AML-193 (cell line): ENCODE data around the gene PEX10.
A peak's percentile ranks its signal among the peaks of the same experiment; 100 is the strongest.

Experiments used
- DNase-seq, 2 experiments: peaks; one replicate each; lab custom pipeline; 2025; lab: John Stamatoyannopoulos, UW

The PEX10 gene

GRCh38 chr1:2404142-2404889, 8.0 kb downstream of the PEX10 start:
- no peak for DNase-seq

DNA sequence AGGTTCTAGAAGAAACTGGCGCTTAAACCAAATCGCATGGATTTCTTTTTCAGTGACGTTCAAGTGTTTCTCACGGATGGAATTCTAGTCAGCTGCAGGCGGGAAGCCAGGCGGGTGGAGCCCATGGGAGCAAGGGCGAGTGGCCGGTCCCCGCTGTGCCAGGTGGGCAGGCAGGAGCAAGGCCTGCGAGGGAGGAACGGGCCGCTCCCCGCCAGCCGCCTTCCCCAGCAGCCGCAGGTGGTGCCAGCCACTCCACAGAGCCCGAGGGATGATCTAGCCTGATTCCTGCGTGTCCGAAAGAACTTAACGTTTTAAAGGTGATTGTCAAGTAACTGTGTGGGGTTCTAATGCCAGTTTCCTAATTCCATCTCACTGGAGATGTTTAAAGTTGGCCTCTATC, 9.1 kb downstream of the PEX10 start:
- no peak for DNase-seq

GRCh38 chr1:2402420-2402819, 9.9 kb downstream of the PEX10 start:
- no peak for DNase-seq

GRCh38 chr1:2400950-2401649, 11.3 kb downstream of the PEX10 start:
- no peak for DNase-seq

DNA sequence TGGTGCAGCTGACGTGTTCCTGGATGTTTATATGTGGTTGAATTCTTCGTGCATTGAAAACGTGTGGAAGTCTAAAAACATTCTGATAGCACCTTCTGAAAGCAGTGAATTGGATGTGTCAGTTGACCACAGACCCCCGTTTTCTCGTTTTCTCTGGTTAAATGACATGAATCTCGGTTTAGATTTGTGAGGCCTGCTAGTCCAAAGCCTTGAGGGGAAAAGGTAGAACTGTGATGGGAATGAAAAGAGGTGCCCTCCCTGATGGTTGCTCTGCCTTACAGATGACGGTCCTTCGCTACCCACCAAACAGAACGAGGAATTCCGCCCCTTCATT, 11.8 kb downstream of the PEX10 start:
- DNase-seq, result no peak

GRCh38 chr1:2399890-2400575, 12.3 kb downstream of the PEX10 start:
- DNase-seq, result no peak

DNA sequence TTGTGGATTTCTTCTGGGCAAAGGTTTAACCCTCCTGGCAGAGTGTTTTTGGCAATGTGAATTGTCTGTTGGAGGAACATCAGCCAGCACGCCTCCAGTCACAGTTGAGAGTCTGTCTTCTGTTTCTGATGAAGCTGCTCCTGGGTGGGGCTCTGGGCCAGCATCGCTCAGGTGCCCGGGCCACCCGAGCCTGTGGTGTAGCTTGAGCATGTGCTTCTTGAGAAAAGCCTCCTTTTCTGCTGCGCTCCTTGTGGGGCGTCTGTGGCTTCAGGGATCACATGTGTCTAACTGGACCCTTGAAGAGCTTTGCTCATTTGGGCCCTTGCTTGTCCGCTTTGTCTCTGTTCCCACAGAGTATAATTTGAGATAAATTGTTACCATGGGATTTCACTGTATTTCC, 13.5 kb downstream of the PEX10 start:
- no peak for DNase-seq

- DNase-seq, result no peak
Measured at GRCh38 chr1:2397007-2397679, 15.2 kb downstream of the PEX10 start.

GRCh38 chr1:2396476-2396875, 15.9 kb downstream of the PEX10 start:
- DNase-seq, result no peak

DNA sequence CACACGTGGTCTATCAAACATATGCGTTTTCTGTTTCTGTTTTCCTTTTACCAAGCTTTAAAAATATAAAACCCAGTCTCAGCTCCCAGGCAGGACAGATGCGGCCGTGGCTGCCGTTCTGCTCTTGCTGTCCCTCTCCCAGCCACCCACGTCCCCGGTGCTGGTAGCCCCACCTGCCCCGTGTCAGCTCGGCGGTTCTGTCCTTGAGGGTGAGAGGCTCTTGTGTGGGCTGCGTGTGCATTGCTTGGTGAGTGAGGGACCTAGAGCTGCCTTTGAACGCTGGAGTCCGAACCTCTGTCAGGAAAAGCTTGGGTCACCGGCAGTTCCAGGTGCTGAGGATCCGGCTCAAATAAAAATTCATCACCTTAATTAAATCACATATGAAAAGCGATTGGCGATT, 16.3 kb downstream of the PEX10 start:
- DNase-seq, result no peak

- DNase-seq, result no peak
Measured at GRCh38 chr1:2395245-2395644, 17.1 kb downstream of the PEX10 start.

DNA sequence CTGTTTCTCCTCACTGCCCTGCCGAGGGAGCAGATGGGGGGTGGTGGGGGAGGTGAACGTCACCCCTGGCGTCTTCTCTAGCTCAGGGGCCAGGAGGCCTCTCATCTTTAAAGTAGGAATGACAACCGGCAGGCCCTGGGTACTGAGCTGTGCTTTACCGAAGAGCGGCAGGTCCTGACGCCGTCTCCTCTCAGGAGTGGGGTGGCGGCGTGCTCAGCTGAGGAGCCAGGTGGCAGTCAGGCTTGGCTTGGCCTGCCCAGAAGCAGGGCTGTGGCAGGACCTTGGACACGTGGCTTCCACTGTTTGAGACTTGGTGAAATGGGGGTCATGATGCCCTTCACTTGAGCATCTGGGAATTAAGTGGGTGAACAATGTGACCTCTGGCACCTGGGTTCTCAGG, 17.6 kb downstream of the PEX10 start:
- no peak for DNase-seq

- no peak for DNase-seq
Measured at GRCh38 chr1:2394220-2394619, 18.1 kb downstream of the PEX10 start.

DNA sequence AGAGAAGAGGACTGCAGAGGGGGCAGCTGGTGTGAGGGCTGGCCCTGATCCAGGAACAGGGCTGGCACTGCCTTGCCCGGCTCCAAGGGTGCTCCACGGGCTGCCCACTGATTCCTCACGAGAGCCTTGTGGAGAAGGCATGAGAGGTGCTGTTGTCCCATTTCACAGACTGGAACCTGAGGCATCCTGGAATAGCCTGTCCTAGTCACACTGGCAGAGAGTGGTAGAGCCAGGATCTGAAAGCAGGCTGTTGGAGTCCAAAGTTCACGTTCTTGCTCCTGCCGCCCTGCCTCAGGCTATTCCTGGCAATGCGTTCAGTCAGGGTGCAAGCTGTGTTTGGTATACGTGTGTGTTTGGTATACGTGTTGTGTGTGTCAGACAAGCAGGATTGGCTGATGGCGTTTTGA, 18.9 kb downstream of the PEX10 start:
- DNase-seq, result no peak

GRCh38 chr1:2392686-2393085, 19.7 kb downstream of the PEX10 start:
- no peak for DNase-seq

GRCh38 chr1:2391931-2392509, 20.3 kb downstream of the PEX10 start:
- DNase-seq, result no peak

- DNase-seq, result peak; percentile 98
Measured at GRCh38 chr1:2391041-2391930, 21.1 kb downstream of the PEX10 start, which contains the start of the genes MORN1 and RER1. MORN1 (minus strand) TSS chr1:2391554; CDS start chr1:2391533, 21 bp downstream. RER1 (plus strand) TSS chr1:2391841; CDS start chr1:2395791, 3,950 bp downstream.

GRCh38 chr1:2389644-2390043, 22.7 kb downstream of the PEX10 start:
- DNase-seq, result no peak

DNA sequence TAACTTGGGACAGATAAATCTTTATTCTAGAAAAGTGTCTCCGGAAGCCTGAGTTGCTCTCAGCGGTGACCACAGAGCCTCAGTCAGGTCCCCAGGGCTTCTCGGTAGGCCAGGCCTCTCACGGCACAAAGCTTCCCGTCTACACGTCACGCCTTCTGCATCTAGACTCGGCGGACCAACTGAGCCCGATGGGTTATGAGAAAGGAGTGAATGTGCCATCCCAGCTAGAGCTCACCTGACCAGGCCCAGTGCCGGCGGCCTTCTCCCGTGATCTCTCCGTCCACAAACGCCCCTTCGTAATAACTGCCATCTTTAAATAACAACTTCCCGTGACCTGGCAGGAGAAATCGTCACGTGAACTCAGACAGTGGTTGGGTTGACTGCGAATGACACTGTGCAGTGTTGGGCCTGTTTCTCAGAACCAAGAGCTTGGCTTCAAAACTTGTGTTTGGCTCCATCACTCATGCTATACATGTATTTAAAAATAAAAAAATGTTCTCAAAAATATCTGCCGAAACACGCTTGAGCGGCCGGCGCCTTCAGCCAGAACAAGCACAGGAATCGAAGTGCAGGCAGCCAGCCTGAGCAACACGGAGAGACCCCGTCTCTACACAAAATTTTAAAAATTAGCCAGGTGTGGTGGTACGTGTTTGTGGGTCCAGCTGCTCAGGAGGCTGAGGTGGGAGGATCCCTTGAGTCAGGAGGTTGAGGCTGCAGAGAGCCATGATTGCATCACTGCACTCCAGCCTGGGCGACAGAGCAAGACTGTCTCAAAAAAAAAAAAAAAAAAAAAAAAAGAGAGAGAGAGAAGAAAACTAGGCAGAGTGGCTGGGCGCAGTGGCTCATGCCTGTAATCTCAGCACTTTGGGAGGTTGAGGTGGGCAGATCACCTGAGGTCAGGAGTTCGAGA, 24.1 kb downstream of the PEX10 start:
- no peak for DNase-seq
